ENCODE results near the gene DNAJC24. TPM values are rescaled to one million over a fixed set of nuclear protein-coding genes. Genes with fewer than 3 reads are reported as not detected.

Gene DNAJC24
- total RNA-seq, 2 experiments from 2014 or later = 6.5 to 7.5 TPM

- peaks cover 2% of the 10 kb centered on the region for H3K9me3 Mint-ChIP-seq
- no peak overlapping the region for H3K27ac Mint-ChIP-seq
- no peaks in the 10 kb centered on the region for H3K27me3 ChIP-seq (ENCODE audit: control insufficient read depth in 1 of 2, insufficient read depth in 2 of 2, low read length in 2 of 2)
- no peak overlapping the region for H3K27ac ChIP-seq (ENCODE audit: low read depth in 1 of 2, low read length in 2 of 2)
- ATAC-seq (ENCODE audit: poor library complexity) (no peak), DNase-seq (no peak)
- H3K4me1 Mint-ChIP-seq (ENCODE audit: low read depth) = no peaks in the 10 kb centered on the region
- no peaks in the 10 kb centered on the region for H3K4me1 ChIP-seq (ENCODE audit: insufficient read depth, low read length)
- CTCF ChIA-PET = no interaction called here
- no peaks in the 10 kb centered on the region for H3K9me3 ChIP-seq (ENCODE audit: control insufficient read depth in 1 of 2, insufficient read depth in 1 of 2, low read length in 2 of 2)
- H3K27me3 Mint-ChIP-seq = no peaks in the 10 kb centered on the region
- intact Hi-C loops (cut with DNase I, micrococcal nuclease) = no loop called here
- H3K4me3 ChIP-seq (ENCODE audit: low read length) = no peak overlapping the region
- H3K4me3 Mint-ChIP-seq = no peak overlapping the region
- TF ChIP-seq, protein P1, sequence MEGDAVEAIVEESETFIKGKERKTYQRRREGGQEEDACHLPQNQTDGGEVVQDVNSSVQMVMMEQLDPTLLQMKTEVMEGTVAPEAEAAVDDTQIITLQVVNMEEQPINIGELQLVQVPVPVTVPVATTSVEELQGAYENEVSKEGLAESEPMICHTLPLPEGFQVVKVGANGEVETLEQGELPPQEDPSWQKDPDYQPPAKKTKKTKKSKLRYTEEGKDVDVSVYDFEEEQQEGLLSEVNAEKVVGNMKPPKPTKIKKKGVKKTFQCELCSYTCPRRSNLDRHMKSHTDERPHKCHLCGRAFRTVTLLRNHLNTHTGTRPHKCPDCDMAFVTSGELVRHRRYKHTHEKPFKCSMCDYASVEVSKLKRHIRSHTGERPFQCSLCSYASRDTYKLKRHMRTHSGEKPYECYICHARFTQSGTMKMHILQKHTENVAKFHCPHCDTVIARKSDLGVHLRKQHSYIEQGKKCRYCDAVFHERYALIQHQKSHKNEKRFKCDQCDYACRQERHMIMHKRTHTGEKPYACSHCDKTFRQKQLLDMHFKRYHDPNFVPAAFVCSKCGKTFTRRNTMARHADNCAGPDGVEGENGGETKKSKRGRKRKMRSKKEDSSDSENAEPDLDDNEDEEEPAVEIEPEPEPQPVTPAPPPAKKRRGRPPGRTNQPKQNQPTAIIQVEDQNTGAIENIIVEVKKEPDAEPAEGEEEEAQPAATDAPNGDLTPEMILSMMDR (IDR thresholded peaks at IDR 0.05) = no peak
- POLR2A ChIA-PET = no interaction called here
- peaks cover 11% of the 10 kb centered on the region for H3K36me3 ChIP-seq (ENCODE audit: insufficient read depth, low read length)
- peaks cover 33% of the 10 kb centered on the region for H3K36me3 Mint-ChIP-seq (ENCODE audit: low read depth)
These were observed 44.7 kb downstream of the DNAJC24 start for GRCh38 chr11:31414338-31414737.

DNA sequence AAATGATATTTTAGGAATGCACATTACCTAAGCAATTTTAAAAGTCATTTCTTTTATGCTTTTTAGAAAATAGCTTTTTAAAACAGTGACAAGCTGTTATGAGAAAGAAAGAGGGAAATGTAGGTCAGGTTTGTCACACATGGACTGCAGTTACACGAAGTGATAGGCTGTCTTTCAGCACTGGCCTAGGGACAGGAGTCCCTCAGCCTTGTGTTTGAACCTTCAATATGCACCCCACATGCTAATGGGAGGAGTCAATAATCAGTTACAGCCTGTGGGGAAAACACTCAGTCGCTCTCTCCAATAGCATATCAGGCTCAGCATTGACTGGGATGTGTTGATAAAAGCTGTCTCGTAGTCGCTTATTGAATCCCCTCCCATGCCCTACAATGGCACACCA, 45.8 kb downstream of the DNAJC24 start:
- Mint-ChIP-seq H3K27me3 (no peaks in the 10 kb centered on the region), H3K36me3 (ENCODE audit: low read depth) (peaks cover 33% of the 10 kb centered on the region), H3K4me3 (no peak overlapping the region), H3K4me1 (ENCODE audit: low read depth) (no peaks in the 10 kb centered on the region), H3K27ac (no peak overlapping the region), H3K9me3 (peaks cover 2% of the 10 kb centered on the region)
- H3K36me3 ChIP-seq (ENCODE audit: insufficient read depth, low read length) = peaks cover 11% of the 10 kb centered on the region
- TF ChIP-seq, protein P1 (IDR thresholded peaks at IDR 0.05) = no peak
- H3K4me3 ChIP-seq (ENCODE audit: low read length) = no peak overlapping the region
- H3K27ac ChIP-seq (ENCODE audit: low read depth in 1 of 2, low read length in 2 of 2) = no peak overlapping the region
- no peaks in the 10 kb centered on the region for H3K4me1 ChIP-seq (ENCODE audit: insufficient read depth, low read length)
- intact Hi-C loops (cut with DNase I, micrococcal nuclease) = no loop called here
- ATAC-seq (ENCODE audit: poor library complexity) (no peak), DNase-seq (no peak)
- H3K9me3 ChIP-seq (ENCODE audit: control insufficient read depth in 1 of 2, insufficient read depth in 1 of 2, low read length in 2 of 2) = no peaks in the 10 kb centered on the region
- ChIA-PET CTCF (no interaction called here), POLR2A (interaction anchor here (0.5 kb wide), 1 partner anchor 196 kb away, joined by 4 read pairs; no protein-coding TSS in a partner anchor)
- no peaks in the 10 kb centered on the region for H3K27me3 ChIP-seq (ENCODE audit: control insufficient read depth in 1 of 2, insufficient read depth in 2 of 2, low read length in 2 of 2)

DNA sequence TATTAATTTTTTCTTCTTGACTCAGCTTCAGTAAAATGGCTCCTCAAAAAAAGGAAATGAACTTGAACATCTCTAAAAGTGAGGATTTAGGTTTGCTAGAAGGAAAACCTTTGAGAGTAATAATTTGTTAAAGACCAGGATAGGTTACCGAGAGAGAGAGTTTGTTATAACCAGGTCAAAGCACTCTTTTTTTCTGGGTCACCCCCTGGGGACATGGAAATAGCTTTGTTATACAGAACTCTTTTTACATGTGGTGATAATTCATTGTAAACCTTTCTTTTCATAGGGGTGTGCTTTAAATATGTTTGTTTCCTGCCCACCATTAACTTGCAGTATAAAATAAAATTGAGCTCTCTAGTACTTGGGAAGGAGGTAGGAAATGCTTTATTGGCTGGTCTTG, 47.7 kb downstream of the DNAJC24 start:
- Mint-ChIP-seq H3K27me3 (no peaks in the 10 kb centered on the region), H3K36me3 (ENCODE audit: low read depth) (peaks cover 23% of the 10 kb centered on the region), H3K27ac (no peak overlapping the region), H3K9me3 (no peaks in the 10 kb centered on the region), H3K4me3 (no peak overlapping the region), H3K4me1 (ENCODE audit: low read depth) (no peaks in the 10 kb centered on the region)
- Histone ChIP-seq H3K27ac (ENCODE audit: low read depth in 1 of 2, low read length in 2 of 2) (no peak overlapping the region), H3K36me3 (ENCODE audit: insufficient read depth, low read length) (peaks cover 11% of the 10 kb centered on the region), H3K4me3 (ENCODE audit: low read length) (no peak overlapping the region), H3K27me3 (ENCODE audit: control insufficient read depth in 1 of 2, insufficient read depth in 2 of 2, low read length in 2 of 2) (no peaks in the 10 kb centered on the region), H3K4me1 (ENCODE audit: insufficient read depth, low read length) (no peaks in the 10 kb centered on the region), H3K9me3 (ENCODE audit: control insufficient read depth in 1 of 2, insufficient read depth in 1 of 2, low read length in 2 of 2) (no peaks in the 10 kb centered on the region)
- intact Hi-C loops (cut with DNase I, micrococcal nuclease) = no loop called here
- ChIA-PET POLR2A (no interaction called here), CTCF (no interaction called here)
- DNase-seq = no peak
- TF ChIP-seq, protein P1 (IDR thresholded peaks at IDR 0.05) = no peak
- ATAC-seq (ENCODE audit: poor library complexity) = no peak

Data from CD4-positive, alpha-beta T cell (primary cell).